HG03064 (cell line): ENCODE measurements around the gene ARID1A.
"Not testable (repeated sequence)": the region's sequence is repeated elsewhere in the genome, so short reads cannot be mapped to it uniquely, and the experiment has no call there.

Source experiments
- ATAC-seq: cut with Tn5 transposase; IDR thresholded peaks from one replicate; pipeline ENCODE4 v1.9.1; 2021; ENCODE audit warnings: low read depth; ENCODE audit not compliant: unreplicated experiment

The ARID1A gene

DNA sequence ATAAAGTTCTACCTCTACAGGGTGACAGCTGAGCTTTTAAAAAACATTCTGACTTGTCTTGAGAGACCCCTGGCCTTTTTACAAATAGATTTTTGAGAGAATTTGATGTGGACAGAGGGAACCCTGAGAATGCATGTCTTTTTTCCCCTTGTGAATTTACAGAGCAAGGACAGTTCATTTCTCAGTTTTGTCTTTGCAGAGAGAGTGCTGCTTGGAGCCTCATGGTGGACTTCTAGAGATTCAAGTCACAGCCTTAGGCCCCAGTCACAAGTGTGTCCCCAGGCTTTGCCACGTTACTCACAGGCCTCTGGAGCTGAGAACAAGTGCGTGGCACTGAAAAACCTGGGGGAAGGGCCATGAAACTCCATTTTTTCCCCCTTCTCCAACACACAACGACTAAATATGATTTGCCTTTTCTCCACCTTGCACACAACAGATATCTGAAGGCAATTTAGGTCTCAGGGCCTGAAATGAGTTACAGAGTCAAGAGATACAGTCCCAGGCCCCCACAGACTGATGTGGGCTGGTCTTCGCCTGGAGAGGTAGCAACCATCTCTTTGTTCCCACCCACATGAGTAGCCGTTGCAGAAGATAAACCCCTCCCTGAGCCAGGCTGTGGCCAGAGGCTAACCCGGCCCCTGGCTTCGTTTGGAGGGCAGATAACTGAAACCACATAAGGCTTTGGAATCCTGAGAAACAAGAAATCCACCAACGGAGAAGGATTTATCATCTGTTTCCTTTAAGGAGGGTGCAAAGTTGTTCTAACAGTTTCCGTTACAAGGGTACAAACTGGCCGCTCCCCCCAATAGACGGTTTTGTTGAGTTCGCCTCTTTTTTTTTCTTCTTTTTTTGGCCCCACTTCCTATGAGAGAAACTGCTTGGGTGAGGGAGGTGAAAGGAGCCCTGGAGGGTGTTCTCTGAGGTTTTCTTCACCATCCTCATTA is 90.9 kb downstream of the ARID1A start:
- ATAC-seq: no peak

DNA sequence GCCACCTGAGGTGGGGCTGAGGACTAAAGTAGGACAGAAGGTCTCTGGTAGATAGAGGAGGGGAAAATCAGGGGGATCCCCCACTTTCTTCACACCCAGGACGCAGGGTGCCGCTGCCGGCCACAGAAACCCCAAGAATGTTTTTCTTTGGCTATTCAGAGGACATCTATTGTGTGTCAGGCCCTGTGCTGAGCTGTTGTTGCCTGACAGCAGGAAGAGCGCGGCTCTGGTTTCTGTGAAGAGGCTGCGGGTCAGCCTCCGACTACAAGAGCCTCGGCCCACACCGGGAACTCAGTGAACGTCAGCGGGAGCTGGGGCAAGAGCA is 91.5 kb downstream of the ARID1A start:
- ATAC-seq: peak; percentile 30

DNA sequence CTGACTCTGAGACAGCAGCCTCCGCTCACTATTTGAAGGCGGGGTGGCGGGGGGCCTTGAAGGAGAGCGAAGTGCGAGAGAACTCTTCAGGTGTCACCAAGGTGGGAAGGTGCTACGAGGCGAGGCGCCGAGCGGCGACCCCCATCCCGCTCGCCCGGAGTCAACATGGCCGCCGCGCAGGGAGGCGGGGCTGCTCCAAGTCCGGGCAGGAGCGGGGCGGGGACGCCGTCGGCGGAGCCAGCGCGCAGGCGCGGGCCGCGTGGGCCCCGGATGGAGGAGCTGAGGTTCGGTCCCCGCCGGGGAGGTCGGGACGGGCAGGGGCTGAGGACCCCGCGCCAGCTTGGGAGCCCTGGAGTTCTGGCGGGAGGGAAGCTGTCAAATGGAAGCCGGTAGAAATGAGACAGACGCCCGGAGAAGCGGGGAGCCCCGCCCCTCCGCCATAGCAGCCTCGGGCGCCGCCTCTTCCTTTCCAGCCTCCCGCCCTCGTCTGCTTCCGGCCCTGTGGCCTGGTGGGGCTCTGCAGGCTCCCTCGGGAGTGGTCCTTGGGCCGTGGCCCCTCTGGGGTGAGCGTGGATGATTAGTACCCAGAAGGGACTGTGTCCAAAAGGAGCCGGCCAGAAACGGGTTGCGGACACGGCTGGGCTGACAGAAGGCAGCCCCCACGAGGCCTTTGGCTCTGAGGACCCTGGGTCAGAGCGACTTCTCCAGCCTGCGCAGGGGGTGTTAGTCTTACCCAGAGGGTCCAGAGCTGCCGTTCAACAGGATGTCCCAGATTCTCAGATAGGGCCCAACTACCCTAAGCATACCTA is 92.1 kb downstream of the ARID1A start, which contains the start of gene PIGV:
Gene PIGV (plus strand): TSS at position 245 of the 809 bp plus-strand sequence. CDS start 2,866 bp downstream, outside the sequence.
- ATAC-seq: peak; percentile 54

DNA sequence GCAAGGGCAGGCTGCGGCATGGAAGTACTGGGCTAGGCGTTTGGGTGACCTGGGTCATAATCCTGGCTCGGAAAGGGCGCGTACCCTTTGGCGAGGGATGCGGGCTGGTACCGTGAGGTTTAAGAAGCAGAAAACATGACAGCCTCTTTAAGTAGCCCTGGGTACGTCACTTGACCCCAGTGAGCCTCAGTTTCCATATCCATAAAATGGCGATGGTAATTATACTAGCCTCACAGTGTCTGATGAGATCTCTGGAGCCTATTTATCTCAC is 92.6 kb downstream of the ARID1A start:
- ATAC-seq: no peak

DNA sequence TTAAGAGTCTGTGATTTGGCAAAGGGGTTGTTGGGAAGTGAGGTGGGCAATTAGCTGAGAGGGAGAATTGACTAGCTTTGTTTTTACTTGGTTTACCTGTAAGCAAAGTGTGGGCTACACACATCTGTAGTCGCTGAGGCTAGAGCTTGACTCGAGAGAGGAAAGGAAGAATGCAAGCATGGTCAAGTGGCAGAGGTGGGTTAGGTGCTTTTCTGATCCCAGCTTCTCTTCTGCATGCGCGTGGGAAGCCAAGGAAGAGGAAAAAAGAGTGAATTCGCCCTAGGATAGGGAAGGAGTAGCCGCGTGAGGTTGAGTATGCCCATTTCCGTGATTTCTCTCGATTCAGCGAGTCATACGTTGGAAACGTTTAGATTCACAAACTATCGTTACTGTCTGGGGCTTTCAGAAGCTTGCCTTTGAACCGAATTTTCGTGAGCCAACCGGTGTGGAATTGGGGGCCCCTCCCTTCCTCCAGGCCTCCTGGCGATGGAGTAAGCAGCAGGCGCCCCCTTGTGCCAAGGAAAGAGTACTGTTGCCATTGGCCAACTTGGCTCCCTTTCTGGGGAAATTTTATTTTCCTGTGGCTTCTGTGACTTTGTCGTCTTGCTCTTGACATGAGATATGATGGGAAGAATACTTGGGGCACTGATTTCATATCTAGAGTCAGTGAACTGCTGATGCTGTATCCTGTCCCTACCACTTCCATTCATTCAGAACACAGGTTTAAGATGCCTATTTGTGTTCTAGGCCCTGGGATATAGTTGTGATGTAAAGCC is 93.2 kb downstream of the ARID1A start:
- ATAC-seq: no peak

DNA sequence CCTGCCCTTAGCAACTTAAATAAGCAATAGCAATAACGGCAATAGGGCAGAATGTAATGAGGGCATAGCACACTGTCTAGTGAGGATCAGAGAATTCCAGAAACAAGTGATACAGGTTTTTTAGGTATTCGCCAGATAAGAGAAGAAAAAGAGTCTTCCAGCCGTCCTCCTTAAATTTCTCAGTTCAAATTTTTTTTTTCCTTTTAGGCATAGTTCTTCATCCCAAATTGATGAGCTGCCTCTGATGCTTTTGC is 93.7 kb downstream of the ARID1A start:
- ATAC-seq: no peak

DNA sequence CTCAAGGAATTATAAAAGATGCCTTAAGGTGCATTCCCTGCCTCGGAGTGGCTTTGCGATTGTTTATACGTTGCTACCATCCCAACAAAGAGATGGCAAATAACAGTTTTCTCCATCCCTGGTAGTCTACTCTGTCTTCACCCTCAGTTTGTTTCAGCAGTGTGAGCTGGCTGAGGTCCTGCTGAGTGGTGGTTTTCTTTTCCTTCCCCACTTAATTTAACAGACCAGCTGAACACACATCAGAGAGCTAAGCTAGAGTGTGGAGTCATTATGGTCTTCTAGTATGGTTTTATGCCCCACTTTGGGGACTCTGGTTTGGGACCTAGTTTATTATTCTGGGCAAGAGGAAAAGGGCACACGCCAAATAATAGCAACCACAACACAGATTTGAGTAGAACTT is 94.1 kb downstream of the ARID1A start:
- ATAC-seq: no peak

DNA sequence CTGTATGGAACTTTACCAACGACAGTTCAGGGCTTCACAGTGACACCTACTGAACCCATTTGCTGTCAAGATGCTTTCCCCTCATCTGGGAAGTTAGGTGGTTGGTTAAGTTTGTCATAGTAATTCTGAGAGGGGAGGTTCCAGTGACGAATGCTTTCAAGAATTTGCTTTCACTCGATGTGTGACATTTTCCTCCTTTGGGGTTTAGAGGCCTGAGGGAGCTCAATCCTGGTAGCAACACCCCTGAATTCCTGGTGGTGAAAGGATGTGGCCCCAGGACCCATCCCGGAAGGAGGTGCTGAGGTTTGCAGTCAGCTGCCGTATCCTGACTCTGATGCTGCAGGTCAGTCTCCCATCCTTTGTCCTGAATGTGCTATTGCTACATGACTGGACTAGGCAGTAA is 94.7 kb downstream of the ARID1A start:
- no peak for ATAC-seq

DNA sequence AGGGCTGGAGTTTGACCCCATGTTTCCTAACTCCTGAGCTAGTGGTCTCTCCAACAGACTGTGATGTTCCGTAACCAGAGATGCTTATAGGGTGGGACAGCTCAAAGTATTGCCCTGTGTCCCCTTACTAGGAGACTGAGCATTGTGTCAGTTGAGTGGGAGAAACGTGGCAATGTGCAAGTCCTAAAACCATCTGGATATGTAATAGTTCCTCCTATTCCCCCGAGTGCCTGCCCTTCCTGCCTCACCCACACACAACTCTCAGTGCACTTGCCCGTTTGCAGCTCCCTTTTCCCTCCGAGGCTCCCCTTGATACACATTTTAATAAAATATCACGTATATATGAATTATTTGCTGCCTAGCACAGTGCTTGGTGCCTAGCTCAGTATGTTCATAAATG is 95.3 kb downstream of the ARID1A start:
- no peak for ATAC-seq

DNA sequence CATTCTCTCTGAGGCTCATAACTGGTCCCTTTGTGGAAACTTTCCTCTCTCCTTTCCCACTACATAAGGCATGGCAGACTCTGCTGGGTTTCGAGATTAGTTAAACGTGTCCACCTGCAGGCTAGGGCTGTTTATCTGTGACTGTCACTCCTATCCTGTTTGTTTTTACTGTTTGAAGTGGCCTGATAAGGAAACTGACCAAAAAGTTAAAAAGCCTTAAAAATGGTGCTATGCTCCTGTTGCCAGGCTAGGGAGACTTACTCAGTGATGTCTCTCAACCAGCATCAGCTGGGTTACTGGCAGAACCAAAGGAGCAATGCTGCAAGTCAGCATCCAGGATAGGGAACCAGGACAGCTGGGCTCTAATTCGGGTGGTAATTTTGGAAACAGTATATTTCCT is 95.8 kb downstream of the ARID1A start:
- ATAC-seq: no peak

DNA sequence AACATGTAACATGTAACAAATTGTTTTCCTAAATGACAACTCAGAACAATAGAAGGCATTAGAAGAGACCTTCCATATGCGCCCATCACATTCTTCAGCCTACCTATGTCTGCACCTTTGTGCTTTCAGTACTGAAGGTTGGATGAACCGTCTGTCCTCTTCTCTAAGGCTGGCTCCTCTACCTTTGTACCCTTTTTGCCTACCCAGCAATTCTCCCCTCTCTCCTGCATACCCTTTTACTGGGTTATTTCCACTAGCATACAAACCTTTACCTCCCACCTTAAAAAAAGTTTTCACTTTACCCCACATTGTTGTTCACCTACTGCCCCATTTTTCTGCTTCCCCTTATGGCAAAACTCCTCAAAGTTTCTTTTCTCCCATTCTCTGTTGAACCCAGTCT is 97.1 kb downstream of the ARID1A start:
- ATAC-seq: no peak

DNA sequence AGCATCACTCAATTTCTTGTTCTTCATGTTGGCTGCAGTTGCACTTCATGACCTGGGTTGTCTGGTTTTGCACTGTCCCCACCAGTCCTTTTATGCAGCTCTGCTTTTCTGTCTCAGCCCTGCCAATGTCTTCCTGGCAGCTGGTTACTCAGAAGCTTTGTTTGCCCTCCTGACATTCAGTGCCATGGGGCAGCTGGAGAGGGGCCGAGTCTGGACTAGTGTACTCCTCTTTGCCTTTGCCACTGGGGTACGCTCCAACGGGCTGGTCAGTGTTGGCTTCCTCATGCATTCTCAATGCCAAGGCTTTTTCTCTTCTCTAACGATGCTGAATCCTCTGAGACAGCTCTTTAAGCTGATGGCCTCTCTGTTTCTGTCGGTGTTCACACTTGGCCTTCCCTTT is 98.6 kb downstream of the ARID1A start:
- ATAC-seq: no peak

DNA sequence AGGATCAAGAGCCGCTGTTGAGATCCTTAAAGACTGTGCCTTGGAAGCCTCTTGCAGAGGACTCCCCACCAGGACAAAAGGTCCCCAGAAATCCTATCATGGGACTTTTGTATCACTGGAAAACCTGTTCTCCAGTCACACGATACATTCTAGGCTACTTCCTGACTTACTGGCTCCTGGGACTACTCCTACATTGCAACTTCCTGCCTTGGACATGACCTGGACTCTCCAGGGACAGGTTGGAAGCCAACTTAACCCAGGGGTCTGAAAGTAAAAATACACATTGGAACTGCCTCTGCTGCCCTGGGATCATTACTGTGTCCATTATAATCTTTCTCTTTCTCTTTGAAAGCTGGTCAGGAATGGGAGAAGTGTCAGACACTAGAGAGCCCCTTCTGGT is 101.8 kb downstream of the ARID1A start:
- ATAC-seq: no peak

DNA sequence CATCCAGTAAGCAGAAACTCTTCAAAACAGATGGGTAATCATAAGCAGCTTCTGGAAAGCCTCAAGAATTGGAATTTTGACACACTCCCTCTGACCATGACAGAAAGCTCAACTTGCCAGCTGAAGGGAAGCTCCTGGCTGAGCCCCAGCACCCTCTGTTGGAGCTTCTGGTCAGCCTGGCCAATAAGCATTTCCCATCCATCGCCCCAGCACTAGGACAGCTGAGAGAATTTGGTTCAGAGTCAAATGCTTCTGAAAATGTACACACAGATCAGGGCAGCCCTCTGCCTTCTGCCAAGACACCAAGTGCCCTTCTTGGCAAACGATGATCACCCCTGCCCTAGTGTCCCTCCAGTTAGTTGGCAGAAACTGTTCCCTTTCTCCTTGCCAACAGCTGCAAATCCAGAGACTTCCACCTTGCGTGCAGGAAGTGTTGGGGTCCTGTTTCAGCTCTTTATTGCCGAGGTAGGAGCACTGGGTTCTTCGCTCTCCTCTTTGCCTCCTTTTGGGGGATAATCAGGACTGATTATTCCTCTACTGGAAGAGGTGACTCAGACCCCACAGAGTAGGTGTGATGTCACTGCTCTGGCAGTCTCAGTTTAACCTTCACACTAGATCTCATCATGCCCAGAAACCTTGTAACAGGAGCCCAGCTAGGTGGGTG is 103.8 kb downstream of the ARID1A start:
- ATAC-seq: no peak

DNA sequence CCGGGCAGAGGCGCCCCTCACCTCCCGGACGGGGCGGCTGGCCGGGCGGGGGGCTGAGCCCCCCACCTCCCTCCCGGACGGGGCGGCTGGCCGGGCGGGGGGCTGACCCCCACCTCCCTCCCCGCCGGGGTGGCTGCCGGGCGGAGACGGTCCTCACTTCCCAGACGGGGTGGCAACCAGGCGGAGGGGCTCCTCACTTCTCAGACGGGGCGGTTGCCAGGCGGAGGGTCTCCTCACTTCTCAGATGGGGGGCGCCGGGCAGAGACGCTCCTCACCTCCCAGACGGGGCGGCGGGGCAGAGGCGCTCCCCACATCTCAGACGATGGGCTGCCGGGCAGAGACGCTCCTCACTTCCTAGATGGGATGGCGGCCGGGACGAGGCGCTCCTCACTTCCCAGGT is 108.1 kb downstream of the ARID1A start:
- ATAC-seq: not testable (repeated sequence)

DNA sequence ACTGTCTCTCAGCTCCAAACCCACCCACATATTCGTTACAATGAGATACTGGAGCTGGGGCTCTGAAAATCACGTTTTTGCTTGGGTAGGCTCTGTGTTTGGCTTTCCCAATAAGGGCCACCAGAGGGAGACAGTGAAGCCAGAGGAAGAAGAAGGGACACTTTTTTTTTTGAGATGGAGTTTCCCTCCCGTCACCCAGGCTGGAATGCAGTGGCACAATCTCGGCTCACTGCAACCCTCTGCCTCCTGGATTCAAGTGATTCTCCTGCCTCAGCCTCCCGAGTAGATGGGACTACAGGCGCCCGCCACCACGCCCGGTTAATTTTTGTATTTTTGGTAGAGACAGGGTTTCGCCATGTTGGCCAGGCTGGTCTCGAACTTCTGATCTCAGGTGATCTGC is 114.3 kb downstream of the ARID1A start:
- ATAC-seq: not testable (repeated sequence)

DNA sequence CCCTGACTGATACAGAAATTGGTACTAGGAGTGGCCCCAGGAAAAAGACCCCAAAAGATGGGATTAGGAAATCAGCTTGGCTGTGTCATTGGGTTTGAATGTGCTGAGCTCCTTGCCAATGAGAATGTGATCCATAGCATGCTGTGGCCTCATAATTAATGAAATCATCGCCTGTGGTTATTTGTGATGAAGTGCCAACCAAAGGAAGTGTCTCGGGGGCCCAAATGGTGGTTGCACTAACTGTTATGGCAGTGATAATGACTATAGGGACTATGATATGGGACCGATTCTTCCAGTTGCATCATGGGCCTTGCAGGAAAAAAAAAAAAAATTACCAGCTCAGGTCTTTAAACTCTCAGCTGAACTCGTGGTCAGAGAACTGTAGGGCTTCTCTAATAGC is 115.2 kb downstream of the ARID1A start:
- ATAC-seq: no peak

DNA sequence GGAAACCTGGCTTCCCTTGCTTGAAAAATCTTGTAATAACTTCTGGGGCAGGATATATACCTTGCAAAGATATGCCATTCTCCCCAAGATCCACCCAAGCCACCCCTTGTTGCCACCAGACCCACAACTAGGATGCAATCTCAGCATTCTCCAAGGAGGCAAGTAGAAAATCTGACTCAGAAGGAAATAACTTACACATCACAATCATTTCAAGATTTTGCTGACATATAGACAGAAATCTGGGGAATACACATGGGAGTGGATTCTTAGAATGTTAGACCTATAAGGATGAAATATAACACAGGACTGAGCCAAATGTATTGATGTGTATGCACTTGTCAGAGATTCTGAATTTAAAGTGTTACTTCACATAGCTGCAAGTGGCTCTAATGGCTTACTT is 115.9 kb downstream of the ARID1A start:
- ATAC-seq: no peak

DNA sequence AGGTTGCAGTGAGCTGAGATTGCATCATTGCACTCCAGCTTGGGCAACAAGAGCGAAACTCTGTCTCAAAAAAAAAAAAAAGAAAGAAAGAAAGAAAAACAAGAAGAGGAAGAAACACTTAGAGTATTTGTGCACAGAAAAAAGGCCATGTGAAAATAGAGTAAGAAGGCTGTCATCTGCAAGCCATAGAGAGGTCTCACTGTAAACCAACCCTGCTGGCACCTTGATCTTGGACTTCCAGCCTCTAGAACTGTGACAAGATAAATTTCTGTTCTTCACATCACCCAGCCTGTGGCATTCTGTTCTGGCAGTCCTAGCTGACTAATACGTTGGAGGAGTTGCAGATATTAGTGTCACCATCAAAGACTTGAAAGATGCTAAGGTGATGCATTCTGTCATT is 118.6 kb downstream of the ARID1A start:
- ATAC-seq: no peak

DNA sequence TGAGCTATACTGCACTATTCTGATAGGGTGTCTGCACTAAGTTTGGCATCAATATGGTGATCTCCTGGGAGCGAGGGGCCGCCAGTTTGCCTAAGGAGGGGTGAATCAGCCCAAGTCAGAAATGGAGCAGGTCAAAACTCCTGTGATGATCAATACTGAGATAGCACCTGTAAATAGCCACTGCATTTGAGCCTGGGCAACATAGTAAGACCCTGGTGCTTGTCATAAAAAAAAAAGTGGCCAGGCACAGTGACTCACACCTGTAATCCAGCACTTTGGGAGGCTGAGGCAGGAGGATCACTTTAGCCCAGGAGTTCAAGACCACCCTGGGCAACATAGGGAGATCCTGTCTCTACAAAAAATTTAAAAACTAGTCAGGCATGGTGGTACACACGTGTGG is 119.1 kb downstream of the ARID1A start:
- no peak for ATAC-seq

DNA sequence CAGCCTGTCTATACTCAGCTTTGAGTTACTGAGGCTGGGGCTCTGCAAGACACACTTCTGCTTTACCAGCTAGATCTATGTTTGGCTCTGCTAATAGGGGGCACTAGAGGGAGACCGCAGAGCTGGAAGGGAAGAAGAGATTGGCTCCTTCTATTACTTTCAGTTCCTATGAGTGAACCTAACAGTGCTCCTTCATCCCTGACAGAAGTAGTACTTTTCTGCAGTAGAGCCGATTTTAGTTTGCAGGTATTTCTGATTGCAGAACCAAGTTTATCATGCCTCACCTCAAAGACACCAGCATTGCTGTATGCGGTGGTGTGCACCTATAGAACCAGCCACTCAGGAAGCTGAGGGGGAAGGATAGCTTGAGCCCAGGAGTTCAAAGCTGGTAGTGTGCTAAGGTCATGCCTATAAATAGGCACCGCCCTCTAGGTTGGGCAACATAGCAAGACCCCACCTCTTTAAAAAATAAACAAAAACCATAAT is 125.0 kb downstream of the ARID1A start:
- ATAC-seq: peak; percentile 80
